HL-60 (cell line): ENCODE data around the gene RENBP.
A peak's percentile ranks its signal among the peaks of the same experiment; 100 is the strongest.

Source experiments
- CTCF ChIP-seq: IDR thresholded peaks from one replicate; pipeline ENCODE4 v1.5.1; 2011; ENCODE audit warnings: low read length, control low read depth, inconsistent platforms; ENCODE audit not compliant: insufficient read depth
- POLR2AphosphoS5 ChIP-seq: IDR thresholded peaks from 2 replicates; pipeline ENCODE4 v1.6.1; 2012; ENCODE audit warnings: low read depth
- REST ChIP-seq: IDR thresholded peaks from 2 replicates; pipeline ENCODE4 v1.6.1; 2012; ENCODE audit warnings: low read depth; ENCODE audit not compliant: insufficient replicate concordance
- SPI1 ChIP-seq: IDR thresholded peaks from 2 replicates; pipeline ENCODE4 v1.6.1; 2012; ENCODE audit warnings: low read depth, mild to moderate bottlenecking, borderline replicate concordance

- TF ChIP-seq CTCF (no peak), REST (no peak), POLR2AphosphoS5 (peak; percentile 65), SPI1 (no peak)
Measured at GRCh38 chrX:153905481-153906095, 38.9 kb downstream of the RENBP start.
